Stimulated activated naive CD8-positive, alpha-beta T cell treated with anti-CD3 and anti-CD28 coated beads, Interleukin-15, Interleukin-2, amounts not matched to agents 100 ng/mL and 50 ng/mL, for 24 hours (primary cell): ENCODE data around the gene MAST4.
A peak's percentile ranks its signal among the peaks of the same experiment; 100 is the strongest.

Experiments
- H3K27ac Mint-ChIP-seq: one replicate; pipeline ENCODE4 v1.8.0; 2021; ENCODE audit warnings: mild to moderate bottlenecking, mixed read lengths
- H3K27me3 Mint-ChIP-seq: one replicate; pipeline ENCODE4 v1.8.0; 2021; ENCODE audit warnings: mixed read lengths
- H3K36me3 Mint-ChIP-seq: one replicate; pipeline ENCODE4 v1.8.0; 2021; ENCODE audit warnings: low read depth, mixed read lengths
- H3K4me1 Mint-ChIP-seq: one replicate; pipeline ENCODE4 v1.8.0; 2021; ENCODE audit warnings: low read depth, mixed read lengths
- H3K4me3 Mint-ChIP-seq: one replicate; pipeline ENCODE4 v1.8.0; 2021; ENCODE audit warnings: mild to moderate bottlenecking, mixed read lengths
- H3K9me3 Mint-ChIP-seq: one replicate; pipeline ENCODE4 v1.8.0; 2021; ENCODE audit warnings: mixed read lengths

MAST4 gene

DNA sequence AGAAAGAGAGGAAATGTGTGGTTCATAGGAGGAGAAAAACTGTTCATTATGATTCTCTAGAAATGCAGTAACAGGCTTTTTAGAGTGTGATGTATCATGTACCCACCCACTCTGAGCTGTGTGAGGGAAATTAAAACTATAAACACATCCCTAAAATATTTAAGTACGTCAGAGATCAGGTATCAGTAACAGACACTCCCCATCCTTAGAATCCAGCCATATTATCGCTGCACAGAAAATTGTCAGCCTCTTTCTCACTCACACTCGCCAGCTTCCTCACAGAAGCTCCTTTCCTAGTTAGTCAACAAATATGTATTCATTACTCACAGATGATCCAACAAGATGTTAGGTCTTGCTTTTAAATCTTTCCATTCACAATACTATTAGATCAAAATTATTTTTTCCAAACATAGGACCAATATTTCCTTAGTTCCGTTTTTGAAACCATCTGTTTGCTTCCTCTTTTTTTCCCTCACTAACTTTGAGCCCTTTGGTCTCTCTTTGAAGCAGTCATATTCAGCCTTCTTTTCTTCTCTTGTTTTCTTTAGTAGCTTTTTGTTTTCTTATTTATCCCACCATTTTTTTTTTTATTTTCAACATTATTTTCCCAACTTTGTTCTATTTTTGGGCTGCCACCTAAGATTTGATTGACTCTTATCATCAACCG is 13.6 kb upstream of the MAST4 start:
- H3K9me3 Mint-ChIP-seq, result no peaks in the 10 kb centered on the region
- peaks cover 33% of the 10 kb centered on the region for H3K27me3 Mint-ChIP-seq
- H3K27ac Mint-ChIP-seq, result no peak overlapping the region
- H3K4me1 Mint-ChIP-seq, result no peaks in the 10 kb centered on the region
- H3K4me3 Mint-ChIP-seq, result no peak overlapping the region
- H3K36me3 Mint-ChIP-seq, result no peaks in the 10 kb centered on the region

DNA sequence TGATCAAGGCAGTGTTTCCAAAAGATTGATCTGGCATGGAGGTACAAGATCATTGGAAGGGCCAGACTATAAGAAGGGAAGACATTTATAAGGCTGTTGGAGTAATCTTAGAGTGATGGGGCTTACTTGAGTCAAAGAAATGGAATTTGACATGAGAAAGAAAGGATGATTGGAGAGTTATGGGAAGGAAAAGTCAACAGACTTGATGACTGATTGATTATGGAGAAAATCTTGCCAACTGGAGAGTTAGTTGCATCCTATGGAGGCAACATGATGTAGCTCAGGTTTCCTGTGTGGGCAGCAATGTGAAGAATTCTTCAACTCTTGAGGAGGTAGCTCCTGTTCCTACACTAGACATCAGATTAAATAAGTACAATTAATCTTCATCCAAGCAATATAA is 10.9 kb upstream of the MAST4 start:
- Mint-ChIP-seq H3K4me3 (no peak overlapping the region), H3K9me3 (no peaks in the 10 kb centered on the region)

DNA sequence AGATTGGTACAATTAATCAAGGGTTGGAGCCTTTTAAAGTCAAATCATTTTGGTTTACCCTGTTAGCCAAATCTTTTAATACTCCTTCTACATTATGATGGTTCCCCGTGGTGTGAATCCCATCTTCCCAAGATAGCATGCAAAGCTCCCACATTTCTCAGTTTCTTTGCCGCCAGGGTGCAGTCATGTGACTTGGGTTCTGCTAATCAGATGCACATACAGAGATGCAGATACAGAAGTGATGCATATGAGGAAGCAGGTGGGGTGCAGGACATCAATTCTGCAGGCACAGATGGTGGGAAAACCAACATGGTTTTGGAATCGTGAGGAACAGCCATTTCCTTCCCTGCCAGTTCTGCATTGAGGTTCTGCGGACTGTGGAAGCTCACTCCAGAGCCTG is 8.4 kb upstream of the MAST4 start:
- Mint-ChIP-seq H3K36me3 (no peaks in the 10 kb centered on the region), H3K4me3 (no peak overlapping the region), H3K27me3 (peaks cover 37% of the 10 kb centered on the region), H3K27ac (no peak overlapping the region), H3K9me3 (no peaks in the 10 kb centered on the region), H3K4me1 (no peaks in the 10 kb centered on the region)

More for the DNA sequence above, 10.9 kb upstream of the MAST4 start:
- Mint-ChIP-seq H3K4me1 (no peaks in the 10 kb centered on the region), H3K27ac (no peak overlapping the region), H3K36me3 (no peaks in the 10 kb centered on the region), H3K27me3 (peaks cover 31% of the 10 kb centered on the region)

DNA sequence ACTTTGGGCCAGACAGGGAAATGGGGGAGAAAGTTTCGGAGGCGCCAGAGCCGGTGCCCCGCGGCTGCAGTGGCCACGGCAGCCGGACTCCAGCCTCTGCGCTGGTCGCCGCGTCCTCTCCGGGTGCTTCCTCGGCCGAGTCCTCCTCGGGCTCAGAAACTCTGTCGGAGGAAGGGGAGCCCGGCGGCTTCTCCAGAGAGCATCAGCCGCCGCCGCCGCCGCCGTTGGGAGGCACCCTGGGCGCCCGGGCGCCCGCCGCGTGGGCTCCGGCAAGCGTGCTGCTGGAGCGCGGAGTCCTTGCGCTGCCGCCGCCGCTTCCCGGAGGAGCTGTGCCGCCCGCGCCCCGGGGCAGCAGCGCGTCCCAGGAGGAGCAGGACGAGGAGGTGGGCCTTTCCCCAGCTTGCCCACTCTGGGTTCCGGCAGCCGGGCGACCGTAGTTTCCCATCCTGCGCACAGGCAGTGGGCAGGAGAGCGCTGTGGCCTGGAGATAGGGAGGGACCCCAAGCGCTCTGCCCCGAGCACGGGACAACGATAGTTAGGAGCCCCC is 516 bp downstream of the MAST4 start:
- Mint-ChIP-seq H3K36me3 (no peaks in the 10 kb centered on the region), H3K27ac (no peak overlapping the region), H3K9me3 (no peaks in the 10 kb centered on the region), H3K27me3 (peaks cover 71% of the 10 kb centered on the region), H3K4me3 (peak overlapping the region; percentile 80), H3K4me1 (peaks cover 13% of the 10 kb centered on the region)

DNA sequence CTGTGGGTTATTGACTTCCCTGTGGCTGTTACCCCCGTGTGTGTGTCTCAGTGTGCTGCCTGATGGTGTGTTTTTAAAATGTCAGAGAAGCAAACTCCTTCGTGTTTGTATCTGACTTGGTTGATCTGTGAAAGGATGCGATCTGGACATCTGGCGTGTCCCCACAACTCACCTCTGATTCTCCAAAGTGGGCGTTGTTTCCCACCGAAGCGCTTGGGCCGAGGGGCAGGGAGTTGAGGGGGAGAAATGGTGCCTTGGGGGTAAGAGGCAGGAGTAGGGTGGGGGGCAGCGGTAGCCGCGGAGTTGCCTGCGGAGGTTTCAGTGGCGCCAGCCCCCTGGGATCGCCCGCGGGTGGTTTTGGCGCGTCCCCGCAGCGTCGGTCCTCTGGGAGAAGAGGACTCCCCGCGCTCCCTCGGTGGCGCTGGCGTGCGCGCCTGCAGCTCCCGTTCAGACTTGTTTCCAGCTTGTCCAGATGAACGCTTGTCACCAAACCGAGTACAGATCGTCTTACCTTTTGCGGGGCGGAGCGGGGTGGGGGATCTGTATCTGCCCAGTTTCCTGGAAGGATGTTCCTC is 1.1 kb downstream of the MAST4 start:
- Mint-ChIP-seq H3K4me1 (peaks cover 13% of the 10 kb centered on the region), H3K4me3 (peak overlapping the region; percentile 80), H3K9me3 (no peaks in the 10 kb centered on the region), H3K36me3 (no peaks in the 10 kb centered on the region), H3K27ac (no peak overlapping the region), H3K27me3 (peaks cover 69% of the 10 kb centered on the region)

DNA sequence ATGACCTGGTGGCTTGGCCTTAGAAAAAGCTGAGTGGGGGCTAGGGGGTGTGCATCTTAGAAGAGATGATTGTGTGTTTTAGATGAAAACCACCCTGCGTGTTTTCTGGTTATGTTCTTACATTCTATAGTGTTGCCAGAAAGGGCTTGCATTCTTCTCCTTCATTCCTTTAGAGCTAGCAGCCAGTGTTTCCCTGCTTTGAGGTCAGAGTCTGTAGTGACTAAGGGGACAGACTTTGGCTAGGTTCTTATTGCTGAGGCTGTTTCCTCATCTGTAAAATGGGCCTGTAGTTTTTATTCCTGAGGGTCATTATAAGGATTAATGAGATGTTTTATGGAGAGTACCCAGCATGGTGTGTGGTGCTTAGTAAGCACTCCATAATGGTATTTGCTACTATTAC is 6.4 kb downstream of the MAST4 start:
- no peak overlapping the region for H3K27ac Mint-ChIP-seq

DNA sequence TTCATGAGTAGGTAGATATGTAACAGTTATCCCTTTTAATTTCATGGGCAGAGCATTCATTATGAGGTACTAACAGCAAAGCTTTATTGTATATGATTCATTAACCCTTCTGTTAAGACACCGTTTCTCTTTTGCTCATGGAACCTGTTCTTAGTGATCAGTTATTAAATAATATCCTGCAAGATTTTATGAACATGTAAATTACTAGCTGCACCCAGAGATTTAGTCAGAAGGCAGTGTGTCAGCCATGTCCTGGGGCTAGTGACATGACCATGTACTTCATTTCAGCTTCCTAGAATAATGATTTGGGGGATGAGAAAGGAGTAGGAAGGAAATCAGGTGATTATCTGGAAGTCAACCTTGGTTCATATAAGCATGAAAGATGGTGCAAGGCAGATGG is 7.0 kb downstream of the MAST4 start:
- no peaks in the 10 kb centered on the region for H3K36me3 Mint-ChIP-seq
- H3K27me3 Mint-ChIP-seq, result peaks cover 40% of the 10 kb centered on the region
- no peak overlapping the region for H3K4me3 Mint-ChIP-seq
- H3K27ac Mint-ChIP-seq, result no peak overlapping the region
- no peaks in the 10 kb centered on the region for H3K4me1 Mint-ChIP-seq
- H3K9me3 Mint-ChIP-seq, result no peaks in the 10 kb centered on the region

More for the DNA sequence above, 6.4 kb downstream of the MAST4 start:
- peaks cover 46% of the 10 kb centered on the region for H3K27me3 Mint-ChIP-seq
- H3K4me1 Mint-ChIP-seq, result peaks cover 2% of the 10 kb centered on the region
- H3K9me3 Mint-ChIP-seq, result no peaks in the 10 kb centered on the region
- H3K4me3 Mint-ChIP-seq, result no peak overlapping the region
- H3K36me3 Mint-ChIP-seq, result no peaks in the 10 kb centered on the region

DNA sequence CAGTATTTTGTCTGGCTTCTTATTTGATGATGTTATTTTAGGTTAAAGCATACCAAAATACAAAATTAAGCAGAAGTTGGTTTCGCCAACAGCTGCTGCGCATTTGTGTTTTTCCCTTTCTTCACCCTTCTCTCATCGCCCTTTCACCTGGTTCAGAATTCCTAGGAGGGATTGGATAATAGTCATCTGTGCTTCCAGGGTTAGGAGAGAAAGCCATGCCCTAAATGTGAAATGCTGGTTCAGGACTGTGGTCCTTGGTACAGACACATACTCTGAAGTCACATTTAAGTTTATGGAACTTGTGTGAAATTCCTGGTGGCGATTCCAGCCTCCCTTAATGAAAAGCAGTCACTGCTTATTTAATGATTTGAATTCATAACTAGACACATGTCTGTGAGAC is 7.7 kb downstream of the MAST4 start:
- Mint-ChIP-seq H3K27ac (no peak overlapping the region), H3K4me1 (no peaks in the 10 kb centered on the region)

DNA sequence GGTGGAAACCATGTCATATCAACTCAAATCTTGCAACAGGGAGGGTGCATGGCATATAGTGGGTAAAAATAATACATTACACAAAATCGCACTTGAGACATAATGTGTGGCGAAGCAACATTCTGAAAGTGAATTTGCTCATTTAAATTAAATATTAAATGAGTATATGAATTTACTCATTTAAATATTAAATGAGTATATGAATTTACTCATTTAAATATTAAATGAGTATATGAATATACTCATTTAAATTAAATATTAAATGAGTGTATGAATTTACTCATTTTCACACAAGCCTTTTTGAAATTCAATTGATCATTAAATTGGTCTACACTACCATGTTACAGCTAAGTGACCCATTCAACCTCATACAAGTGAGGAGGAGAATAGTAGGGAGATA is 10.5 kb downstream of the MAST4 start:
- H3K4me1 Mint-ChIP-seq, result no peaks in the 10 kb centered on the region
- H3K27ac Mint-ChIP-seq, result no peak overlapping the region
- H3K36me3 Mint-ChIP-seq, result no peaks in the 10 kb centered on the region

More for the DNA sequence above, 7.7 kb downstream of the MAST4 start:
- no peaks in the 10 kb centered on the region for H3K9me3 Mint-ChIP-seq
- H3K27me3 Mint-ChIP-seq, result peaks cover 39% of the 10 kb centered on the region
- H3K4me3 Mint-ChIP-seq, result no peak overlapping the region
- no peaks in the 10 kb centered on the region for H3K36me3 Mint-ChIP-seq

DNA sequence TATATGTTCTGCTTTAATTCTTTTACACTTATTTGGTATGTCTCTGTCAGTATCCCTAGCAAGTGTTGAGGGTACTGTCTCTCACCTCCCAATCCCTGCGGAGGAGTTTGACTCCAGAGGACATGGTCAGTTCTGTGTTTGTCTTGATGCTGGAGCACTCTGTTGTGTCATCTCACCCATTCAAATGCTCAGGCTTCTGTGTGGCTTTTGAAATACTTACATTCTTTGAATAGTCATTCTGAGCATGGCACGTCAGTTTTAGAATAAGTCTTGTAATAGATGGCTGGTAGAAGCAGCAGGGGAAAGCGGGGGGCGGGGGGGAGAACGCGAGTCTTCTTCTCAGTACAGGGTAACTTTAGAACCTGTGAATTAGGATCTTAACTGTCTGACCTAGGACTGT is 12.3 kb downstream of the MAST4 start:
- Mint-ChIP-seq H3K27me3 (peaks cover 23% of the 10 kb centered on the region), H3K27ac (no peak overlapping the region), H3K4me3 (no peak overlapping the region), H3K36me3 (no peaks in the 10 kb centered on the region), H3K9me3 (no peaks in the 10 kb centered on the region), H3K4me1 (no peaks in the 10 kb centered on the region)

More for the DNA sequence above, 10.5 kb downstream of the MAST4 start:
- H3K27me3 Mint-ChIP-seq, result peaks cover 27% of the 10 kb centered on the region
- H3K9me3 Mint-ChIP-seq, result no peaks in the 10 kb centered on the region
- no peak overlapping the region for H3K4me3 Mint-ChIP-seq

DNA sequence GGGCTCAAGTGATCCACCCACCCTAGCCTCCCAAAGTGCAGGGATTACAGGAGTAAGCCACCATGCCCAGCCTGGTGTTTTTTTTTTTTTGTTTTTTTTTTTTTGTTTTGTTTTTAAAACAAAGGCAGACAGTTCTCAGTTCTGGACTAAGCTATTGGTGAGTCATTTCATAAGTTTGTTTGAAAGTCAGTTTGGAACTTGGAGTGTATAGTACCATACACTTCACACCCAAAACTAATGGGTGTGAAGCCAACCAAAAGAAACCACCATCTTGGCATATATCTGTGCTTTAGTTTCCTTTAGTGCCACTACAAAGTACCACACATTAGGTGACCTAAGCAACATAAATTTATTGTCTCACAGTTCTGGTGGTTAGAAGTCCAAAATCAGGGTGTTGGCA is 13.4 kb downstream of the MAST4 start:
- Mint-ChIP-seq H3K4me3 (no peak overlapping the region), H3K27me3 (peaks cover 20% of the 10 kb centered on the region), H3K36me3 (no peaks in the 10 kb centered on the region), H3K9me3 (no peaks in the 10 kb centered on the region), H3K27ac (no peak overlapping the region), H3K4me1 (no peaks in the 10 kb centered on the region)

DNA sequence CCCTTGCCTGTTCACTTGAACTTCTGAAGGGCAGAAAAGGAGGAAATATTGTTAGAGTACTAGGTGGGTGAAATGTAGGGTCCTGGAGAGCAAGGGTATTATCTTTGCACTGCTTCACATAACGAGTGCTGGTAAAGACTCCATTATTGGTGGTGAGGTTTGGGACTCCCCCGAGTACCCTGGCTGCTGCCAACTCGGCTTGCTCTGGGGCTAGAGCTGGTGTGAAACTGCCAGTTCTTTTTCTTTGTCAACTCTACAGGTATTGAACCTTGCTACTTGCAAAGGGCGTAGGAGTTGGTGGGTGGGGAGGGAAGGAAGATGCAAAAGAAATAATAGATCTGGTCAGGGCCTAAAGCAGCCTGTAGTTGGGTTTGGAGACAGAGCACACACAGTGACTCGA is 16.0 kb downstream of the MAST4 start:
- H3K27ac Mint-ChIP-seq, result no peak overlapping the region

DNA sequence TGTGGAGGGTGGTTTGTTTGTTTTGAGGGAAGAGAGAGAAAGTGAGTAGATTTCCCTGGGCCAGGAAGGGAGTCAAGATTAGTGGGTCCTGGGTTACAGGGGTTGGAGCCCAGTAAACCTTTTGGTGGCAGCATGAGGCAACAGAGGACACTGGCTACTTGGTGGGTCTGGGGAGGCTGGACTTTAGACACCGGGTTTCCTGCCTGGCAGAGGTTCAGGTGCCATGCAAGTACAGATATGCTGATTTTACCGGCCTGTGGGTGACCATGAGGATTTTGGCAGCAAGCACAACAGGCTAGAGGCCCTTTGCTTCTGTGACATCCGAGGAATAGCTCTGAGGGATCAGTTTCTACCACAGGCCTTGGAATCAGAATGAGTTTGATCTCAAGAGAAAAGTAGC is 18.9 kb downstream of the MAST4 start:
- Mint-ChIP-seq H3K4me1 (peaks cover 16% of the 10 kb centered on the region), H3K36me3 (no peaks in the 10 kb centered on the region), H3K4me3 (no peak overlapping the region), H3K27me3 (peaks cover 4% of the 10 kb centered on the region), H3K27ac (no peak overlapping the region), H3K9me3 (no peaks in the 10 kb centered on the region)

More for the DNA sequence above, 16.0 kb downstream of the MAST4 start:
- no peaks in the 10 kb centered on the region for H3K9me3 Mint-ChIP-seq
- no peak overlapping the region for H3K4me3 Mint-ChIP-seq
- H3K27me3 Mint-ChIP-seq, result peaks cover 10% of the 10 kb centered on the region
- H3K4me1 Mint-ChIP-seq, result peaks cover 7% of the 10 kb centered on the region
- H3K36me3 Mint-ChIP-seq, result no peaks in the 10 kb centered on the region

DNA sequence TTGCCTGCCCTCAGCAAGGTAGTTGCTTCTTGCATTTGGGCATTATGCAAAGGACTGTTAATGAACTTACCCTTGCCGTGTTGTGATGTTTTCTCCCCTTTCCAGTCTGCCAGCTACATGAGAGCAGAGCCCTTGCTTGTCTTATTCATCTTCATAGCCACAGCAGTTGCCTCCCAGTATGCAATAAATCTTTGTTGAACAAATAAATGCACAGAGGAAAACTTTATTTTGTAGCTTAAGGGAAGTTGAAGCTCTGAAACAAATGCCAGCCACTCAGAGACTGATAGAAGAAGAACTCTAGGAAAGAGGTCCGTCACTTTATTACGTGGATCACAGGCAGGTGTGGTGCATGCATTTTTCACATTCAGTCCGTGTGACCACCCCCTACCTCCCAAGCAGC is 19.7 kb downstream of the MAST4 start:
- H3K4me3 Mint-ChIP-seq, result no peak overlapping the region
- H3K9me3 Mint-ChIP-seq, result no peaks in the 10 kb centered on the region
- no peak overlapping the region for H3K27ac Mint-ChIP-seq
- peaks cover 16% of the 10 kb centered on the region for H3K4me1 Mint-ChIP-seq
- no peaks in the 10 kb centered on the region for H3K36me3 Mint-ChIP-seq
- peaks cover 8% of the 10 kb centered on the region for H3K27me3 Mint-ChIP-seq

DNA sequence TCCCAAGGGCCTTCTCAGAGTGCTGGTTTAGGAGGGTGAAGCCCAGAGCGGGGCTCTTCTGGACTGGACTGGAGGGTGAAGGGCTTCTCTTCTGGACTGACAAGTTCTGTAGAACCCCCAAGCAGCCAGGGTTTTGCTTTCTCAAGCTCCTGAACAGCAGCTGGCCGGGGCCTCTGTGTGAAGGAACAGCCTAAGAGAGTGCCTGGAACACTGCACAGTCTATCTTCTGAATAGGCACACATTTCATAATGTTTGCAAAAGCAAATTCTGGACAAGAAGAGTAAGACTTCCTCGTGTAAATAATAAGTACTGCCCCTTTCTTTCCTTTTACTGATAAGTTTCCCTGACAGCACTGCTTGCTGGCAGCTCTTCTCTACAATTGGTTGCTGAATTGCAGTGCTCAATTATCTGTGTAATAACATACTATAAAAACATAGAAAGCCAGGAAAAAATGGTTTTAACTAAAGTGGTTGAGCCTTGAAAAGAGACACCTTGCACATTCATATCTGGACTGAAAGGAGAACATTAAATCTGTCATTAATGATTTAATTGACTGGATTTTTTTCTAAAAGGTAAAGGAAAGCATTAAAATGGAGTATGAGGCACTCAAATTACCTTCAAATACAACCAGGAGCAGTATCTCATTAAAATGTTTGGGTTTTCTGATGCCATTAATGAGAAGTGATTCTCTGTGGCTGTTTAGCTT is 20.5 kb downstream of the MAST4 start:
- Mint-ChIP-seq H3K27me3 (peaks cover 5% of the 10 kb centered on the region), H3K36me3 (no peaks in the 10 kb centered on the region), H3K4me3 (no peak overlapping the region), H3K9me3 (no peaks in the 10 kb centered on the region), H3K4me1 (peaks cover 16% of the 10 kb centered on the region), H3K27ac (peak overlapping the region; percentile 14)
